Stimulated activated CD8-positive, alpha-beta memory T cell treated with anti-CD3 and anti-CD28 coated beads, Interleukin-15, amount 100 ng/mL, for 48 hours (primary cell): ENCODE results near the gene RIMBP3C.
"Not testable (repeated sequence)": the region's sequence is repeated elsewhere in the genome, so short reads cannot be mapped to it uniquely, and the experiment has no call there.

Source experiments
- DNase-seq, 2 donors: peaks; one replicate each; pipeline ENCODE4 v3.0.0-alpha.2; 2020; ENCODE audit warnings: low read depth in 2 of 2

Gene RIMBP3C

DNA sequence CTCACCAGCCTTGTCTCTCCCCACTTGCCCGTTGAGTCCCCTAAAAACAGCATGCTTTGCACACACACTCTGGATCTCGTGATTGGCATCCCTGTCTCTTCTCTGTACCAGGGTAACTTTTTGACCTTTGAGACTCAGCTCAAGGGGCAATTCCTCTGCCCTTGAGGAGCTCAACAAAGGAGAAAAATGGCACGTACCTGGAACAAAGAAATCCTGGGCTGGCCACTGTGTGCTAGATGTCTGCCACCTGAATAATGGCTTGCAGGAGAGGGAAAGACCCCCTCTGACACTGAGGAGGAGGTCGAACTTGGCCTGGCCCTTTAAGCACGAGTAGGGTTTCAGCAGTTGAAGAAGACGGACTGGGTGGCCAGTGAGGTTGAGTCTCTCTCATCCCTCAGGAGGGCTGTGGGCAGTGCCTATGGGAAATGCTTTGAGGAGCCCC is 22.1 kb upstream of the RIMBP3C start:
- no peak for DNase-seq

DNA sequence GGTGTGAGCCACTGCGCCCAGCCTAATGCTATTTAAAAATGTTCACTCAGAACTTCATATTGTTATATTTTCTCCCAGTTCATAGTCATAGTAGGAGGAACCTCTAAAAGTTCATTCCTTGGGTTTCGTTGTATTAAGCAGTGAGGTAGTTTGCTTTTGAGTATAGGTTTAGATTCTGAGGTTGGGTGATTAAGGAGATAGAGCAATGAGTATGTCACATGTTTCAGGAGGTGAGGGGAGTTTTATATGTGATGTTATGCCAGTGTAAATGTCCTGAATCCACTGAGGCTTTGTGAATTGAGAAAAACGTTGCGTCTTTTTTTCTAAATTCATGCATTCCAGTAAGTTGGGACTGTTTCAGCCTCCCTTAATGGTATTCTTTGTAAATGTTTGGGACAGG is 20.4 kb upstream of the RIMBP3C start:
- no peak for DNase-seq

DNA sequence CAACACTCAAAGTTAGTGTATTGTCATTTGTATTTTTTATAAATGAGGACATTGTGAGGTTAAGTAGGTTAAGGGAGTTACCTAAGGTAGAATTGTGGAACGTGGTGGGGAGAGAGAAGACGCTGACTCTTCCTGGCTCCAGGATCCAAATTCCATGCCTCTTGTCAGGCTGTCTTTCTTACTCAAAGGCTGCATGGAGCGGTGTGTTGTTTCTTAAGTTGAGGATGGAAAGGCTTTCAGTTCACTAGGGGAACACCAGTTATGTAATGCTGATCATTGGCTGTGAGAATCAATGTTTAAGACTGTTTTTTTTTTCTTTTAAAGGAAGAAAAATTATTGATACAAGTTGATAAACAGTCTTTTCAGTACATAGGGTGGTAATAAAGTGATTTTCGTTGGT is 19.1 kb upstream of the RIMBP3C start:
- no peak for DNase-seq

DNA sequence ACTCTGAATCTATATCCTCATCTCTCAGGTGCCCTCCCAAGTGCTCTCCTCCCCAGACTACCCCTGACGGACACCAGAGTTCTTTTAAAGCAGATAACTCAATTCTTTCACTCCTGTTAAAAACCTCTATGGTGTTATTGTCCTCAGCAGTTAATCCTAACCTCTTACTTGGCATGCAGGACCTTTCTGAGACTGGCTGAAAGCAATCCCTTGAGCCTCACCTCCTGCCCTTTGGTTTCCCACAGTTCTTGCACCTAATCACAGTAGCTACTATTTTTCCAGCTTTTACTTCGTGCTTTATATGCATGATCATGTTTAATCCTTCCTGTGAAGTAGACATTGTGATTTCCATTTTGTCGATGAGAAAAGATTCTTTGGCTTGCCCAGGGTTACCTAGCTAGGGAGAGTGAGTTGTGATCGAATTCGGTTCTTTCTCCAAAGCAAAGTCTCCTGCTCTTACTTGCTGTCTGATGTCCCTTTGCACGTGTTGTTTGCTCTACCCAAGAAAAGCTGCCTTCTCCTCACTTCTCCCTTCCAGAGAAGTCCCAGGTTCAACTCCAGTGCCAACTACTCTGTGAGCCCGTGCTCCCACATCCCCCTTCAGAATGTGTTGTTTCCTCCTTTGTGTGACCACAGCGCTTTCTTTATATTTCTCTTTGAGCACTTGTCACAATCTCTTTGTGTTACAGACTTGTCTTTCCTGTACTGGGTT is 18.4 kb upstream of the RIMBP3C start:
- no peak for DNase-seq

DNA sequence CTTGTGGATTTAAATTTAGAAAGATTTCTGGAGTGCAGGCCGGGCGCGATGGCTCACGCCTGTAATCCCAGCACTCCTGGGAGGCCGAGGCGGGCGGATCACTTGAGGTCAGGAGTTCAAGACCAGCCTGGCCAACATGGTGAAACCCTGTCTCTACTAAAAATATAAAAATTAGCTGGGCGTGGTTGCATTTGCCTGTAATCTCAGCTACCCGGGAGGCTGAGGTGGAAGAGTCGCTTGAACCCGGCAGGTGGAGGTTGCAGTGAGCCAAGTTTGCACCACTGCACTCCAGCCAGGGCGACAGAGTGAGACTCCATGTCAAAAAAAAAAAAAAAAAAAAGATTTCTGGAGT is 17.8 kb upstream of the RIMBP3C start:
- DNase-seq = not testable (repeated sequence)

DNA sequence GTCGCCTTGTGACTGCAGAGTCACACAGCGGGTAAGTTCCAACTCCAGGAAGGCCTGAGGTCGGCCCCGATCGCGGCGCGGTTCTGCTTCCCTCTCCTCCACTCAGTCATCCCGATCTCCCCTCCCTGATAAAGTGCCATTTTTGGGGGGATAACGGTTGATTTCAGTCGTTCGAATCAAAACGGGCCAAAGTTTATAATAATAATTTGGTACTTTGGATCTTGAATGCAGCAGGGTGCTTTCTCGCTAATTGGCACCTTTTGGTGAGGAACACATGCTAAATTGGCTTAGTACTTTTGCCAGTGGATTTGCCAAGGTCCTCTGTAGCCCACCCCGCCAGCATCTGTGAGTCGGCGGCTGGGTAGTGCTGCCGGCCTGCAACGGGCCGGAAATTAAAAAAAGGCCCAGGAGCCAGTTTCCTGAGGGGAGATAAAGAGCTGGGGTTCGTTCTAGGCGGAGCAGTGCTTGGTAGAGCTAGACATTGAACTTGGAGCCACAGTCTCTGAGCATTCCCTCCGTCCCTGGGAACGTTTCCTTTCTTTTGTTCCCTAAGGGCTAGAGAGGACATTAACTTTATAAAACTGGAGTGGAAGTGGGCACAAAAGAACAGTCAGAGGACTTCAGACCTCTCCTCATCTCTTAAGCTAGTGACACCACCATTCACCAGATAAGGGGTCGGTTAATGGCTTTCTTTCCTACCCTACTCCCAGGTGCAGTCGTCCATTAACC is 17.2 kb upstream of the RIMBP3C start:
- no peak for DNase-seq

DNA sequence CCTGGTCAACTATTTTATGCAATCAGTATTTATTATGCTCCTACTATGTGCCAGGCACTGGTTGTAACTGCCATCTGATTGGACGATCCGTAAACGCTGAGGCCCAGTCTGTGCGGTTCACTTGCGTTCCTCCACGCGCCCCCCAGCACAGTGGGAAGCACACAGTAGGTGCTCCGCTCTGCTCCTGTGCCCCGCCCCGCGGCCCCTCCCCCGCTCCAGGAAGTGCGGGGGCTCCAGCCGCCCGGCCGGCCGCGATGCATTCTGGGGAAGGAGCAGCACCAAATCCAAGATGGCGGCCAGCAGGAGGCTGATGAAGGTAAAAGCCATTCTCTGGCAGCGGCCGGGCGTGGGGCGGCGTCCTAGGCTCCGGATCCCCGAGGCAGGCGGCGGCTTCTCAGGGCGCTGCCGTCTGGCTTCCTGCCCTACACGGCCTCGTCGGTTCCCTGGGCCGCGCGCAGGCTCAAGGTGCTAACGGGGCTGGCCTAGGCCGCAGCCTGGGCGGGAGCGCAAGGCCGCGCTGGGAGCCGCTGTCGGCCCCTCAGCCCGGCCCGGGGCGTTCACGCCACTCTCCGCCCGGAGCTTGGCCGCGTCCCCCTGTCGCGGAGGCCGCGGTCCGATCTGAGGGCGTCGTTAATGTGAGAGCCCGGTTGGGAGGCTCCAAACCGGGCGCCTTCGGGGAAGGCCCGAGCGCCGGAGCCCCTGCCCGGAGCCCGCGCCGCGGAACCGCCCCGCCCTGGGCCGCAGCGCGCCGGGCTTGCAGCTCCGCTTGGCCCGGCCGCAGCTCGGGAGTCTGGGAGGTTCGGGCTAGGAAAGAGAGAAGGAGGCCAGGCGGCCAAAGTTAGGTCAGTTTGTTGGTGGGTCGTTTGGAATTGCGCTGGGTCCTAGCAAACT is 16.4 kb upstream of the RIMBP3C start, which contains the start of gene UBE2L3:
Gene UBE2L3, plus strand, starts transcription at position 259 of the 891 bp plus-strand sequence. Its CDS starts 31 bp downstream, at position 290.
- peak; percentile 75 to 77 for DNase-seq

DNA sequence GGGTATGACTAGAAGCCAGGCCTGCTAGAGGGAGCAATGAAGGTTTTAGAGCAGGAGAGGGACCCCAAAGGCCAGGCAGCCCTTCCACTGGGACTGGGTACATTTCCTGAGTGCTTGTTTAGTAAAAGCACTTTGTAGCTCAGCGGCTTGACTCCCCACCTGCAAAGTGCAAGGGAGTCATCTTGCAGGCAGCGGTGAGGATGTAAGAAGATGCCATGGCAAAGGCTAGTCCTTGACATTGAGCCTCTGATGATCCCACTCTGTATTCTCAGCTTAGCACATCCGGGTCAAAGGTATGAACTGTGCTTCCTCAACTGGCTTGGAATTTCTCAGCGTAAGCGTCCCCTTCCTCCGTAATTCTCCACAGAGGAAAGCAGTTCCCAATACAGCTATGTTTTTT is 13.2 kb upstream of the RIMBP3C start:
- DNase-seq = no peak

DNA sequence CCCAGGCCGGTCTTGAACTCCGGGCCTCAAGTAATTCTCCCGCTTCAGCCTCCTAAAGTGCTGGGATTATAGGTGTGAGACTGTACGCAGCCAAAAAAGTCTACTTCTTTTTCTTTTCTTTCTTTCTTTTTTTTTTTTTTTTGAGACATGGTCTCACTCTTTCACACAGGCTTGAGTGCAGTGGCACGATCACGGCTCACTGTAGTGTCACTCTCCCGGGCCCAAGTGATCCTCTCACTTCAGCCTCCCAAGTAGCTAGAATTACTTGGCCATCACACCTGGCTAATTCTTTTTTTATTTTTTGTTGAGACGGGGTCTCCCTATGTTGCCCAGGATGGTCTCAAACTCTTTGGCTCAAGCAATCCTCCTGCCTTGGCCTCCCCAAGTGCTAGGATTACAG is 12.7 kb upstream of the RIMBP3C start:
- DNase-seq = no peak

DNA sequence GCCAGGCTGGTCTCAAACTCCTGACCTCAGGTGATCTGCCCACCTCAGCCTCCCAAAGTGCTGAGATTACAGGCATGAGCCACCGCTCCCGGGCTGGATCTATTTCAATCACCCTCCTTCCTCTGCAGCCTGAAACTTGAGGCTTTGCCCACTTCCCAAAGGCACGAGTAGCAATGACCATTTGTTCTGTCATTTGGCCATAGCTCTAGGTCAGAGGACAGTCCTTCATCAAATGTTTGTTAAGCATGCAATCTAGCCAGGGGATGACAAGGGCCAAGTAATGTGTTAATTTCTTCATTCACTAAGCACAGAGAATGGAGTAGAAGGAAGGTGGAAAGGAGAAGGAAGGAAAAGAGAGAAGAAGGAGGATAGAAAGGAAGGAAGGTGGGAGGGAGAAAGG is 9.4 kb upstream of the RIMBP3C start:
- not testable (repeated sequence) for DNase-seq

DNA sequence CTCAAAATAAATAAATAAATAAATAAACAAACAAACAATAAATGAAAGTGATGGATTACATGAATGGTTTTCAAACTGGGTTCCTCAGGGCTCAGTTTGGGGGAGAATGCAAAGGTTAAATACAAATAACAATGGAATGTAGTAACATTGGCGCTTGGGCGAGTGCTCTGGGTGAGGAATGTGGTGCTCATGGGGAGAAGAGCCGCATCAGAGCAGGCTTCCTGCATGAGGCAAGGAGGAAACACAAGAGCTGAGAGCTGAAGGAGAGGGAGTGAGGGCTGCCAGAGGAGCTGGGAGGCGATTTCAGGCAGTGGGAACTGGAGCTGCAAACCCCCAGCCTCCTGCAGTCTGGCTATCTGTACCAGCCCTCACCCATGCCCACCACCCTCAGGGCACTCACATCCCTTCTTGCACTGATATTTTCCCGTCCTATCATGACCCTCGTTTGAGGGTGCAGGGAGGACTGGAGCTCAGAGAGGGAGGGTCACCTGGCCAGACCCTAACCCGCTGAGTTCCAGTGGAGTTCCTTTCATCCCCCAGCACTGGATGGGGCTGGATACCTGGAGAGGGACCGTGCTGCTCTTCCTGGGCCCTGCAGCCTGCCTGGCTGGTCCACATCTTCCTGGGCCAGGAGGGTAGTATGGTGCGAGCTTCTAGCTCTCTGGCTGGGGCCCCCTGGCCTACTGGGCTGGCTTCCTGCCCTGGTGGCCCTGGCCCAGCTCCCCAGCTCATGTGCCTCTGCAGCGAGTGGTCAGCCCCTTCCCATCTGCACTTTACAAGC is 8.3 kb upstream of the RIMBP3C start:
- not testable (repeated sequence) for DNase-seq

DNA sequence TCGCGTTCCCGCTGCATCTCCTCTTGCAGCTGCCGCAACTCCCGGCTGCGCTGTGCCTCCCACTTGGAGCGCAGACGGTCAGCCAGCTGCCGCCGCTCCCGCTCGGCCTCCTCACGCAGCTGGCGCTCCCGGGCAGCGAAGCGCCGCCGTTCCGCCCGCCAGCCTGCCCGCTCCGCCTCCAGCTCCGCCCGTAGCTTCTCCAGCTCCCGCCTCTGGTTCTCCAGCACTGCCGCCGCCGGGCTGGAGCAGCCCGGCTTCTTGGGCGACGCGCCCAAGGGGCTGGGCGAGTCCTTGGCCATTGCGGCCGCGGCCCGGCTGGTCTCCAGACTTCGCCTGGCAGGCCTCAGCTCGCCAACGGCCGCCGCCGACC is 598 bp downstream of the RIMBP3C start:
- not testable (repeated sequence) for DNase-seq

DNA sequence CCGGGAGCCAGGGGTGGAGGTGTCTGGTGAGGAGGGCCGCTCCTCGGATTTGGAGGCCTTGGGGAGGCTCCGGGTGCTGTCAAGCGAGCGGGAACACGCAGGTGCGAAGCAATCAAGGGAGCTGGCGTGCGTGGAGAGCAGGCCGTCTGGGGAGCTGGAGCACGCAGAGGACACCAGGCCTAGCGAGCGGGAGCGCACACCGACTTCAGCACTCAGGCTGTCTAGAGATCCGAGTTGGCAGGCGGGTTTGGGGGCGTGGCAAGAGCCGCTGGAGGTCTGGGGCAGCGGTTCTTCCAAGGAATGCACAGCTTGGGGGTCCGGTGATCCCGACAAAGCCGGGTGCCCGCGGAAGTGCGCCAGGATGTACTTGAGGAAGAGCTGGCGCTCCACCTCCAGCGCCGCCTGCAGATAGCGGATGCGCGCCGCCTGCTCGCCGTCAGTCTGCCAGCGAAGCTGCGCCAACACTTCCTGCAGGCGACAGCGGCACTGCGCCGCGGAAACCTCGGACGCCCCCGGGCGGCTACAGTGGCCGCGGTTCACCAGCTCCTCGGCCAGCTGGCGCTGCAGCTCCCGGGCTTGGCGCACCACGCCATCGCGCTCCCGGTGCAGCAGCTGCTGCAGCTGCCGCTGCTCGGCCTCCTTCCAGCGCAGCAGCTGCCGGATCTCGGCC is 1.1 kb downstream of the RIMBP3C start:
- not testable (repeated sequence) for DNase-seq

DNA sequence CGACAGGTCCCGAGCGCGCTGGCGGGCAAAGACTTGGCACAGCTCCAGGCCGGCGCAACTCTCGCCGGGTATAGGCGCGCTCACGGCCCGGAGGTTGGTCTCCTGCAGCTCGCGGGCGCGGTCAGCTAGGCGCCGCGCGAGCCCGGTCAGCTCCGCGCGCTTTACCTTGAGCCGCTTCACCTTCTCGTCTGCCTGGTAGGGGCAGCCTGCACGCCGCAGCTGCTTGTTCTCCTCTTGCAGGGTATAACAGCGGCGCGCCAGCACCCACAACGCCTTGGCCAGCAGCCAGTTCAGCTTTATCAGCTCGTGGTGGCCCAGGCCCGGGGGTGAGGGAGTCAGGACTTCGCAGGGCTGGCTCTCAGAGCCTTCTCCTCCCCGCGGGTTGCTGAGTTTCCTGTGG is 1.7 kb downstream of the RIMBP3C start:
- DNase-seq = not testable (repeated sequence)

DNA sequence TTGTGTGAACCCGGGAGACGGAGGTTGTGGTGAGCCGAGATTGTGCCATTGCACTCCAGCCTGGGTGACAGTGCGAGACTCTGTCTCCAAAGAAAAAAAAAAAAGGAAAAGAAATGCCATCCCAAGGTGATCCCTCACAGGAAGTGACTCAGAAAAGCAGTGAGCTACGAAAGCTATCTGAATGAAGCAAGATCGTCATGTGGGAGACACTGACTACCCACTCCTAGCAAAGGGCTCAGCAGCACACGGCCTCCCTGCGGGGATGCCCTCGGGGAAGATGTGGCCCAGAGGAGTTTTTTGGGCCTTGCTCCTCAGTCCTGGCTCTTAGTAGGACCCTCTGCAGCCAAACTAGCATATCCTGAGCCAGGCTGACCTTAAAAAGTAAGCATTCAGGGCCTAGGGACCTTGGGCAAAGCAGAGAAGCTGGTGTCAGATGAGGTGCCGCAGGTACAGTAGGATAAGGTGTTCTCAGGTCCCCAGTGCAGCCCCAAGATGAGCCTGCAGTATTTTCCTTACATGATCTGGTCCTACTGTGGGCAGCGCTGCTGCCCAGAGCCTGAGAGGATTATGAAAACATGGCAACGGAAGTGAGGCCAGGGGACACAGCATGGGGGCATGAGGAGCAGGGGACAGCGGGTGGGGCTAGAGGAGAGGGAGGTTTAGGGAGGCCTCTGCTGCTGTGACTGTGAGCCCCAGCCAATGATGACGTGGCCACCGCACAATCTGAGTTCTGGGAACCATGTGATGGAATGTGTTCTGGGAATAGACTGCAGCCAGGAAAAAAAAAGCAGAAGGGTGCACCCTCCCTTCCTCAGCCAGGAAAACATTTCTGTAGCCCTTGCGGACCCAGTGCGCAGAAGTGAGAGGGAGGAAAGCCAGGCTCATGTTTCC is 6.6 kb downstream of the RIMBP3C start:
- not testable (repeated sequence) for DNase-seq

DNA sequence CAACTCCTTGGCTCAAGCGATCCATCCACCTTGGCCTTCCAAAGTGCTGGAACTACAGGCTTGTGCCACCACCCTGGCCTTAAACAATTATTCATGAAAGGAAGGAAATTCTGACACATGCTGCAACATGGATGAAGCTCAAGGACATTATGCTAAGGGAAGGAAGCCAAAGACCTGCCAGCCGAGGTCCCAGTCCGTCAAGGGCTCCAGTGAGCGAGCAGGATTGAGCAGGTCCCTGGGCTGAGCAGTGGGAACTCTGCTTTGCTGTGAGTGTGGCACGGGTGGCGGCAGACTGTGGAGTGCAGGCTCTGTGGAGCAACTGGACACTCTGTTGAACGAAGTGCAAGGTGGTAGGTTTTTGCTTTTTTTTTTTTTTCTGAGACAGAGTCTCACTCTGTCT is 11.4 kb downstream of the RIMBP3C start:
- not testable (repeated sequence) for DNase-seq

DNA sequence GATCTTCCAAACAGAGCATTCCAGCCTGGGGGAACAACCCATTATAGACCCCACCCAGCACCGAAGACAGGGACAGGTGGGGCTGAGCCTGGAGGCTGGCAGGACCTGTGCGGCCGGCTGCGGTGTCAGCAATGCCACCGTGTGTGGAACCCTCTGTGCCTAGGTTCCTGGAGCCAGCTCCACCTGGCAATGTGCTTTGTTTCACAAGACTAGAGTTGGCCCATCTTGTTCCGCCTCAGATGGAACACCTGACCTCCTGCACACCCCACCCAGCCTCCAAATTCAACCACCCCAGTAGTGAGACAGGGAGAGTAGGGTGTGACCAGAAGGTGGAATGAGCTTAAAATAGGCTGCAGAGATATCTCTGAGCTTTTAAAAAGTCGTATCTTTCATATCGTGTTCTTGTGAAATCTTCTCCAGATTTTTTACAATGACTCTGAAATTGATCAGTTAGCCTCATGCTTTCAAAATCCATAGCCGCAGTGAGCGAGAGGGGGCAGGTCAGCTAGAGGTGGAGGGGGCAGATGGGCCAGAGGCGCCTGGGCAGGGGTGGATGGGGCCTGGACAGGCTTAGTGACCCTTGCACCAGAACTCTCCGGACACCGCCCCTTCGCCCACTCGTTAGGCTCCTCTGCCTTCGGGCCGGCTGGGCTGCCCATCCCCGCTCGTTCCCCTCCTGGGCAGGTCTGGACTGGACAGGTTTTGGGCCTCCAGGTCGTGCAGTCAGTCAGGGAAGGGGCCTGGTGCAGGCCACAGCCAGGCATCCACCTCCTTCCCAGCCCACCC is 18.2 kb downstream of the RIMBP3C start:
- DNase-seq = not testable (repeated sequence)

DNA sequence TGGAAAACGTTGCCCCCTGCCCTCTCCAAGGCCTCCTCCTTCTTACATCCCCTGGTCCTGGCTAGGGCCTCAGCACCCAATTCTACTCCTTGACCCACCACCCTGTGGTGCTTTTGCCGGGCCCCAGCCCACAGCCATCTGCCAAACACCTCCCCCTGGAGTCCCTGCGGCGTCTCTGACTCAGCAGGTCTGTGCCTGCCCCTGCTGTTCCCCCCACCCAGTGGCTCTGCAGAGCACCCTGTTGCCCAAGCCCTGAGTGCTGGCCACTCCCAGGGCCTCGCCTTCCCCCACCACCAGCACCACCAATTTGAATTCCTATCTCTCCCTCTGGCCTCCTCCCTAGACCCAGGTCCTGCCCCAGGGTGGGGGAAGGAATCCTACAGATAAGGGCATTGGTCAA is 19.7 kb downstream of the RIMBP3C start:
- DNase-seq = not testable (repeated sequence)
